HG03108 (cell line): Measurements from ENCODE around the gene MAP3K3.

Source experiments
- ATAC-seq: cut with Tn5 transposase; IDR thresholded peaks from one replicate; pipeline ENCODE4 v1.9.1; 2021; ENCODE audit warnings: moderate library complexity; ENCODE audit not compliant: unreplicated experiment

The MAP3K3 gene

DNA sequence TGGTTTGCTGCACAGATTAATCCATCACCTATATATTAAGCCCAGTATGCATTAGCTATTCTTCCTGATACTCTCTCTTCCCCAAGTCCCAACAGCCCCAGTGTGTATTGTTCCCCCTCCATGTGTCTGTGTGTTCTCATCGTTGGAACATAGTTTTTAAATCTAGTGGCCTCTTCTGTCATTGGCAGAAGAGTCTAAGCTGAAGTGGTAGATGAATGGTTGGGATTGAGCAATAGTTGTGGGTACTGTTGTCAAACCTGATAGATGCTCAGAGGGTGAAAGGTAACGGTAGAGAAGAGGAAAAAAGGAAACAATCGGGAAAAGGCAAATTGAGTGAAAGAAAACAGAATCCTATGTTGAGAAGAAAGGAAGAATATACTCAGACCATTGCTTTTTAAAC, 29.9 kb downstream of the MAP3K3 start:
- ATAC-seq, result no peak

DNA sequence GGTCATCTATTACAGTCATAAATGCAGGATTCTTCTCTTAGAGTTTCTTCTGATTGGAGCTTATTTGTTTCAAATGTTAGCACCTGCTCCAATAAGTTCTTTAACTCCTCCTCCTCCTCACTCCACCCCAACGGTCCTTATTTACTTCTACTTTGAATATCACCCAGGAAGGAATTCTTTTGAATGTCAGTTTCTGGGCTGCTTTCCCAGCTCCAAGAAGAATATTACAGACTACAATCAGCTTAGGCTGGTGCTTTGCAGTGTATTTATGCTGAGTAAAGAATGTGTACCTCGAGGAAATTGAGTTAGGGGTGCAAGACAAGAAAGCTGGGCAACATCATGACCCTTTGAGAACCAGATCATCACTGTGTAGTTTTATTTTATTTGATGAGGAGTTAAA, 30.8 kb downstream of the MAP3K3 start:
- no peak for ATAC-seq

DNA sequence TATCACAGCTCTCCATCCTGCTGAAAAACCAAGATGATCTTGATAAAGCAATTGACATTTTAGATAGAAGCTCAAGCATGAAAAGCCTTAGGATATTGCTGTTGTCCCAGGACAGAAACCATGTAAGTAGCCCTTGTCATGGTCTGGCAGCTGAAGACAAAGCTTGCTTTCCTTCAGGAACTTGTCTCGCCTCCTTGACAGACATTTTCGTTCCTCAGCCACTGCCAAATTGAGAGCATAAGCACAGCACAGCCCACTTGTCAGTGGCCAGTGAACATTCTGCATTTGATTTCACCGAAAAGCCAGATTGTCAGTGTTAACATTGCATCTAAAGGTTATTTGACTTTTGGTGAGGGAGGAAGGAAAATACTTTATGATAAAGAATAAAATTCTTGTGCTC, 35.6 kb downstream of the MAP3K3 start:
- no peak for ATAC-seq

DNA sequence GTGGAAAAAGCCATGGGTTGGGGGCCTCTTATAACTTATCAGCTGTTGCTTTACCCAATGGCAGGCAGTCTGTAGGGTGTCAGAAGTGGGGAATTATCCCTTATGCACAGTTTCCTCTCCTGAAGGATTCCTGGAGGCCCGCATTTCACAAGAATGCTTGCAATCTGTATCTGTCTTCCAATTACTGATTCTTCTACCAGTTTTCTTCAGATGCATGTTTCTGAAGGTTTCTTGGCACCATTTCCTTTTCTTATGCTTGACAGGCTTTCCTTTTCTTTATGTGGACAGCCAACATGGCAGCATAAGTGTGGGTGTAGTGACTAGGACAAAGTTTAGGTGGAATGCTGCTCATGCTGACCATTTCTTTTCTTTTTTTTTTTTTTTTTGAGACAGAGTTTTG, 36.1 kb downstream of the MAP3K3 start:
- ATAC-seq, result no peak

DNA sequence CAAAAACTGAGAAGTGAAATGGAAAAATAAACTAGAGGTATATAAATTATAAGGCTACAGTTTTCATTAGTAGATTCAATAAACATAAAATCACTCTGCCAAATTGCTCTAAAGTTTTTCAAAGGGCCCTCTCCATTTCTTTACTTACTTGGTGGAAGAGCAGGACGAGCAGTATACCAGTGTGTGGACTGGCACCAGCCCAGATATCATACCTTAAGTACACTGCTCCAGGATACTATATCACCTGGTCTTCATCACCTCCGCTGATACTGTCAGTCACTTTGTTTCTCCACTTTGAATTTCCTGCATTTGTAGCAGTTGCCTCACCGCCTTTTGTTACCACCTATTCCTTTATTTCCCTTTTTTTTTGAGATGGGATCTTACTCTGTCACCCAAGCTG, 37.6 kb downstream of the MAP3K3 start:
- ATAC-seq, result no peak

DNA sequence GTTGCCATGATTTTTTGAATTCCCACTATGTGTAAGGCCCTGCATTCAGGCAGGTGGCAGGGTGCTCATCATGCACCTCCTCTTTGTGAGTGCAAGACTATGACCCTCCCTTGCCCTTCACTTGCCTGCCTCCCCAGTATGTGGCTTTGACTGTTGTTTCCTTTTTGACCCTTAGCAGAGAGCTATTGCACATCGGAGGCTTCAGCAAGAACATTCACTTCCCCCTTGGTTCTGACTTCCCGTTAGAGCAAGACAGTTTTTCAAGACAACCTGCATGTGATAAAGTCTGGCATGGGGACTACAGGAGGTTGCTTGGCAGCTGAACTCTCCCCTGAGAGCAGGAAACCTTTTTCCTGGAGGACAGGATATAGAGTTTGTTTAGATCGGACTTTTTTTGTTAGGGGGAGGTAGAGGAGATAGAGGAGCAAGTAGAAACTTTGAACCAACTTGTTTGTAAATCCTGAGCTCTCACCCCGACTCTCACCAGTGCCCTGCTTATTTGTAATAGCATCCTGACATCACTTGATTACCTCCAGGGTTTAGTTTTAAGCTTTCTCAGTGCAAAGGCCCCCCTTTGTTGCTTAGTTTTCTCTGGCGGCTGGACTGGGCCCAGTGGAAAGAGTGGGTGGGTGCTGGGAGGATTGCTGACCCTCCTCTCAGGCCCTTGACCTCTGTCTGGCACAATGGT, 43.5 kb downstream of the MAP3K3 start:
- ATAC-seq, result peak; percentile 63

DNA sequence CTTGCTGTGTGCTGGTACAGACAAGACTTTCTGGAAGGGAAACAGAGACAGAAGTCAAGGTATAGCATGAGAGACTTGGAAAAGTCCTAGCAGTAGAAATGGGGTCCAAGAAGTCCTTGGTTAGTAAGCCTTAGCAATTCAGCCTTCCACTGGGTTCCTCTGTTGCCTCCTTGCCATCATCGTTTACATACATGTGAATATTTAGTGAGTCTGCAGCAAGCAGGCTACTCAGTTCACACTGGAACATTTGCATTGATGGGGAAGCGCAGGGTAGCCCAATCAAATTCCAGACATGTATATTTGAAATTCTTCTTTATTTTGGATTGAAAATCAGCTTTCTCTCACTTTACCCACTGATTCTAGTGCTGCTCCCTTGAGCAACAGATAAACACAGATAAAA, 50.6 kb downstream of the MAP3K3 start:
- ATAC-seq, result no peak

DNA sequence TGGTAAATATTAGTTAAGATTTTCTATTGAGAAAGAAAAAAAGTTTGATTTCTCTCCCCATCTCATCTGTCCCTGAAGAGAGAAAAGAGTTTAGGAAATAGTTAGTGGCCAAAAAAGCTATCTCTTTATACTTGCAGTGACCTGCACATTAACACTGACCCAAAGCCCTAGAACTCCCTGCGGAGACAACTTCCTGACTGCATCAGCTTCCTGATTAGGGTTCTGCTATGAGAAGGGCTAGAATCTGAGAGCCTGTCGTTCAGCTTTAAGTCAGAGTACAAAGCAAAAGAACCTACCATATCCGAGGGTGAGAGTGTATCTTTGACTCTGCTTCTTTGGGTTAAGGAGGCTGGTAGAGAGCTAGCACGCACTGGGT, 53.0 kb downstream of the MAP3K3 start:
- no peak for ATAC-seq

DNA sequence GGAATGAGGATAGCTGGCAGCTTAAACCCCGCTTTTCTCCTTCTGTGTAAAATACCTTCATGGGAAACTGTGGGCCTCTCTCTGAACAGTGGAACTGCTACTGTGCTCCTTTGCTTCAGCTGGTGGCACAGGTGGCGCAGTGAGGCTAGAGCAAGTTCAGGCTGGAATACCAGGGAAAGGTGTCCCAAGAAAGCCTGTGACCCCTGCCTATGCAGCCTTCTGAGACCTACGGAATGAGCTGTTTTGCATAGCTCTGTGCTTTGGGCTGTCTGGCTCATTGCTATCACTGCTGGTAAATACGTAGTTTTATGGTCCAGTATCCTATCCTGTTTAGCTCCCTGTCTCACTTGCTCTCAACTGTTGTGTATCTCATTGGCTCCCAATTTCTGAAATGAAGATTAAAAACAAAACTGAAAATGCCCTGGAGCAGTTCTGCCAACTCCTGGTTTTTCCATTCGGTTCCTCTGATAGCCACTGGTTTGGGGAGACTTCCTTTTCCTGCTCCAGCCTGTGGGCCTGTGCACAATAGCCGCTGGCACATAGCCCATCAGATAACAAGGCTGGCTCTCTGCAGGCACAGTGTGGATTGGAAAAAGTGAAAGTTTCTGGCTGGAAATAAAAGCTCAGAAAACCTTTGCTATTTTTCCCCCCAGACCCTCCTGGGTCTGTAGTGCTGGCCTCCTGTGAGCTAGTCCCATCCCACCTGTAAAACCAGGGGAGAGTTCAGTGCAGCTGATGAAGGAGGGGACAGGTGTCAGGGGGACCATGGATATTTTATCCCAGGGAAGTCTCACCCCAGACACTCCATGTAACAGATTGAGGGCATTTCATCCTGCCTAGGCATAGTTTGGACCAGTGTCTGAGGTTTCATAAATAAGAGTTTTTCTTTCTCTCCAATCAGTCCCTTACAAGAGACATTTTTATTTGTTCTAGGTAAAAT, 53.7 kb downstream of the MAP3K3 start:
- ATAC-seq, result no peak

DNA sequence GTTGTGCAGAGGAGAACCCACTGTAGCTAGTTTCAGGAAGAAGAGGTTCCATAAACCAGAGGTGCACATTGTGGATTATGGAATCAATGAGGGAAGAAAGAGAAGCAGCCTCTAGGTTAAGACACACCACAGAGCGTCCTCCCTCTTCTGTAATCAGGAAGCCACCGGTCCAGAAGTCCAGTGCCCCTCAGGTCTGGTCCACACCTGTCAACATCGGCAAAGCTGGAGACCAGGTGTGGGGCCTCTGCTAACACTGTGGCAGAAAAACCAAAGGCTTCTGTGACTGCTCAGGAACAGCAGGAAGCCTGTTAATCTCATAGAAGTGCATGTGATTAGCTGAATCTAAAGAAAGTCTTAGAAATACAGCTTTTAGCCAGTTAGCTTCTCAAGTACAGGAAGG, 54.4 kb downstream of the MAP3K3 start:
- ATAC-seq, result no peak

DNA sequence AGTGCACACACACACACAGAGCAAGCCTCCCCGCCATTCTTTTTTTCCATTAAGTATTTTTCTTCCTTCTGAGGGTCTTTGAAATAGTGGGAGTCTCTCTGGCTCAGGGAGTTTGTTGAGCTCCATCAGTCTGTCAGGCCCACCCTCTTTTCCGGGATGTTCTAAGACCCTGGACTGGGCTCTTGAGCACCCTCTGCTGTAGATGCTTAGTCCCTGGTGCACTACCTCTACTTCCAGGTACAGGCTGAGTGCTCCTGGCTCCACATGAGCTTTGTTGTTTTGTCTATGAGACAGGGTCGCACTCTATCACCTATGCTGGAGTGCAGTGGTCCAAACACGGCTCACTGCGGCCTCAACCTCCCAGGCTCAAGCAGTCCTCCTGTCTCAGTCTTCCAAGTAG, 57.0 kb downstream of the MAP3K3 start:
- no peak for ATAC-seq

DNA sequence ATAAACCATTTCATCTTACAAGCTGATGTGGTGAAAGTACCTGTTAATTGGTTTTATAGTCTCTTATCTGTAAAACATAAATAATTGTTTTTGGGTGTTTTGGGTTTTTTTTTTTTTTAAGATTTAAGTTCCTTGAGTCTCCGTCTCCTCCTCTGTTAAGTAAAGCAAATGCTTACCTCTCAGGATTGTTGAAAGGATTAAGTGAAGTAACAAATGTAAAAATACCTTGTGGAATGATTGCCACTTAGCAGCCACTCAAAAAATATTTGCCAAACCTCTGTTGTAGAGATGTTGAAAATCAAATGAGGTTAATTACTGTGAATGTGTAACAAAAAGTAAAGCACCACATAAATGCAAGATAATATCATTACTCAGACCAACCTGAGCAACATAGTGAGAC, 58.5 kb downstream of the MAP3K3 start:
- ATAC-seq, result no peak

DNA sequence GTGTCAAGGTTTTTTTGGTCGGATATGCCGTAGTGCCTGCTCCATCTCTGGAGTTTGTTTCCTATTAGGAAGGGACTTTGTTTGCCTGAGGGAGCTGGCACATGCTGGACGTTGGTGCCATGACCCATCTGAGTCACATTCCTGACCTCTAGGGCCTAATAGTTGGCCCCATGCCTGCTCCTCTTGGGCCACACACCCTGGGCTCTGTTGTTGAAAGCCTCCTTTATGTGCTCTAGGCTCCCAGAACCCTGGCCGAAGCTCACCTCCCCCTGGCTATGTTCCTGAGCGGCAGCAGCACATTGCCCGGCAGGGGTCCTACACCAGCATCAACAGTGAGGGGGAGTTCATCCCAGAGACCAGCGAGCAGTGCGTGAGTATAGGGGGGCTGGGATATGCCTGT, 59.3 kb downstream of the MAP3K3 start:
- ATAC-seq, result no peak

DNA sequence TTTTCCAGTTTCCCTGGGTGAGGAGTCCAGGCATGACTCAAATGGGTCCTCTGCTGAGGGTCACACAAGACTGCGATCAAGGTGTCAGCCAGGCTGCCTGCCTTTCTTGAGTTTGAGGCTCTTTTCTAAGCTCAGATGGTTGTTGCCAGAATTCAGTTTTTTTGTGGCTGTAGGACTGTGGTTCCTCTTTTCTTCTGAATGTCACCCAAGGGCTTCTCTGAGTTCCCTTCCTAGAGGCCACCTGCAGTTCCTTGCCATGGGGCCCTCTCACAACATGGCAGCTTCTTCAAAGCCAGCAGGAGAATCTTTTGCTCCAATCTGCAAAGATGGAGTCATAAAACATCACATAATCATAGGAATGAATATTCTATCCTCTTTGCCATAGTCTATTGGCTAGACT, 60.2 kb downstream of the MAP3K3 start:
- no peak for ATAC-seq

DNA sequence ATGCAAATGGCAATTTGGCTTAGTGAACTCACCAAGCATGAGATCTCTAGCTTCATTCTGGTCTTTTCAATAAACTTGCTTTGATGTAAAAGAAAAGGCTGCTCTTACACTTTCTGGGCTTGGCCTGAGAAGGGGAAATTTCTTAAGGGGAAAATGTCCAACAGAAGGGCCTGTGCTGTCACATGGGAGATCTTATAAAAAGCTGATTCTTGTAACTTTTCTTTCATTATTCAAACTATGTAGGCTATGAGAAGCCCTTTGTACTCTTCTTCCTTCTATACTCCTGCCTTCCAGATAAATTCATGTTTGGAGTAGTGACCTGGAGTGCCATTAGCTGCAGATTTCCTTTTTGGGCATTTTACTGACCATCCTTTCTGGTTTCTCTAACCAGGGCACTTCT, 60.8 kb downstream of the MAP3K3 start:
- no peak for ATAC-seq

DNA sequence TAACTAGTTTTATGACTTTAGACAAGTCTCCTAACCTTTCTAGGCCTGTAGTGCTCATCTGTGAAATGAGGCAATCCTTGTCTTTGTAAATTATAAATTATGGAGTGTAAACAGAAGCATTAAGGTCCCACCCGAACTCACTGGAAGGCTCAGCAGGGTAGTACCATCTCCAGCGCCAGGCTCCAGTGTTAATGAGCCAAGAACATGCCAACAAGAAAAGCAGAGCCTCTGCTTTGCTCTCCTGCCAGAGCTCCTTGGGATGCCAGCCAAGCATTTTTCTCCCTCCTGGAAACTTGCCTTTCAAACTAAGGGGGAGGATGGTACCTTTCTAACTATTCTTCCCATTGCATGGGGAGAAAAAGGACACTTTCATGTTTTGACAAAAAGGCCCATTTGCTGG, 62.8 kb downstream of the MAP3K3 start:
- no peak for ATAC-seq

DNA sequence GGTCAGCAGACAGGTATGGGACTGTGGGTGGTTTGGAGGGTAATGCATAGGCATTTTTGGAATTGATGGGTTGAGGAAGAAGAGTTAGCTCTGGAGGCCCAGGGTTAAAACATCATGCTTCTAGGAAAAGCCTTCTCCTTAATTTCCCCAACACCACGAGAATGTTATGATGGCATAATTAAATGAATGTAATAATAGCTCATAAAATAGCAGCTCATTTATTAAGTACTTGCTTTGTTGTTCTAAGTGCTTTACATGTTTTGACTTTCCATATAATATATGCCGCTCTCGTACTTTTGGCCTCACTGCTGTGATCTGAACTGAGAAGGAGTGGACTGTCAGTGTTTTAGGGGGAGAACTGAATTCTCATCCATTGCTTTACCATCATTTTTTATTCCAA, 63.4 kb downstream of the MAP3K3 start:
- ATAC-seq, result no peak

DNA sequence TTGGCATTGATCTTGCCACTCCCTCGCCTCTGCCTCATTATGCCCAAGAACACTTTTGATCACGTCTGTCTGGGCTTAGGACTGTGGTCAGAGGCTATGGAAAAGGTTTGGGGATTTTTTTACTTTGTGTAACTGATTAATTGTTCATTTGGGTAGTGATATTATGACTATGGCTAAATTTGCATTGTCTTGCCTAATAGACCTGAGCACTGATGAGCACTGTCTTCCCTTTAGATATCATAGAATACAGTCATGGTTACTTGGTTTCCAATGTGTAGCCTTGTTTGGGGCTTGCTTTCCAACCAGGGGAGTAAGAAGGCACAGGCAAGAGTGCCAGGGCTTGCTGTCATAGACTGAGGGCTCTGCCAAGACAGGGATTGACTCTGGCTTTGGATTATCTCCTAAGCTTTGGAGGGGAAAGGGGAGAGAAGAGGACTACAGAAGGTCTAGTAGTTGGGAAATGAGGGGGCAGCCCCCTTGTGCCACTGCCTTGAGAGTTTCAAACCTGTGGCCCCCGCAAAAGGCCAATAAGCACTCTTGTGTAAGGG, 64.0 kb downstream of the MAP3K3 start:
- no peak for ATAC-seq

DNA sequence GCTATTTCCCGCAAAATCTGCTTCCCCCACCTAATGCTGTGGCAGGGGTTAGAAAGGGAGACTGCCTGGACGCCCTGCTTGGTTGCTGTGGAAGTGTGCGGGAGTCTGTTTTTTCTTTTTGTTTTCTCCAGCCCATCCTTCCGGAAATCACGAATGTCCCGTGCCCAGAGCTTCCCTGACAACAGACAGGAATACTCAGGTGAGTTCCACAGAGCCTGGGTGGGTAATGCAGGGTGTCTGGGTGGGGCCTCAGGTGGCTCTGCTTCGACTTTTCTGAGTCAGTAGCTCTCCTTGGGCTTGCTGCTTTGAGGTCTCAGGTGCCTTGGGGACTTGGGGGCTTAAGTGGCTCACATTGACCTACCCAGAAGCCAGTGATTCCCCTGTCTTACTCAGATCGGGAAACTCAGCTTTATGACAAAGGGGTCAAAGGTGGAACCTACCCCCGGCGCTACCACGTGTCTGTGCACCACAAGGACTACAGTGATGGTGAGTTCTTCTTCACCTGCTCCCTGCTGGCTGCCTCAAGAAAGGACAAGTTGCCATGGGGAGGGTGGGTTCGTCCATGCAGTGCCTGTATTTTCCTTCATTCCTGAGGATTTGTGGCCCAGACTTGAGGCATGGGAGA, 66.3 kb downstream of the MAP3K3 start:
- no peak for ATAC-seq

DNA sequence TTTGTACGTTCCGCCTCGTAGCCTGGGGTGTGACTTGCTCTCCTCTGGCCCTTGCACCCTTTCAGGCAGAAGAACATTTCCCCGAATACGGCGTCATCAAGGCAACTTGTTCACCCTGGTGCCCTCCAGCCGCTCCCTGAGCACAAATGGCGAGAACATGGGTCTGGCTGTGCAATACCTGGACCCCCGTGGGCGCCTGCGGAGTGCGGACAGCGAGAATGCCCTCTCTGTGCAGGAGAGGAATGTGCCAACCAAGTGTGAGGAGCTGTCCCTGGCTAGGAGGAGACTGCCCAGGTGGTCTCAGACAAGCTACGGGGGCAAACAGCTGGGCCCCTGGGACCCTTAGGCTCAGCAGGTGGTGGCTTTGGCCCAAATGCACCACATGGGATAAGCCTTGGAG, 67.3 kb downstream of the MAP3K3 start:
- ATAC-seq, result no peak

DNA sequence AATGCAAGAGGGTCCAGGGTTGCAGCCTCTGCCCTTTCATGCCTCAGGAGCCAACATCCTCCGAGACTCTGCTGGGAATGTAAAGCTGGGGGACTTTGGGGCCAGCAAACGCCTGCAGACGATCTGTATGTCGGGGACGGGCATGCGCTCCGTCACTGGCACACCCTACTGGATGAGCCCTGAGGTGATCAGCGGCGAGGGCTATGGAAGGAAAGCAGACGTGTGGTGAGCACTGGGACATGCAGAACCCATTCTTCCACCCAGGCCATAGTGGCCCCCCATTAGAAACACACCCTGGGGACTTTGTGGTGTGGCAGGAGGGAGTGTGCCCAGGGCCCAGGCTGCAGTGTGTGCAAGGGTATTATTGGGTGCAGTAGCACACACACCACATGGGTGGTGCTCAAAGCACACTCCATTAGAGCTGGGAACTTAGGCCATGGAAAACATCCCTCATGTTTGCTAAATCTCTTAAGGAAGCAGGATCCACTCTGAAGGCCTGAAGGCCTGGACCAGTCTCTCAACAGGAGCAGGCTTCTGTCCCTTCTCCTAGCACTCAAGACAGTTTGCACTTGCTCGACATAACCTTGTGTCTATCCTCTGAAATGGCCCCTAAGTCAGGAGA, 70.1 kb downstream of the MAP3K3 start:
- ATAC-seq, result no peak
